LNCAP (cell line): ENCODE results near the gene PTCHD1.

Experiments used
- CTCF ChIP-seq: fragments of 450-650 bp; IDR thresholded peaks from 2 replicates; pipeline ENCODE4 v1.5.1; 2017; ENCODE audit warnings: mild to moderate bottlenecking

The PTCHD1 gene

GRCh38 chrX:23333842-23334520, 668 bp upstream of the PTCHD1 start:
- no peak for TF ChIP-seq CTCF

- TF ChIP-seq CTCF, result no peak
Observed at GRCh38 chrX:23334521-23334847, 165 bp upstream of the PTCHD1 start.

- no peak for TF ChIP-seq CTCF
Observed at GRCh38 chrX:23338334-23338733, 3.7 kb downstream of the PTCHD1 start.

- TF ChIP-seq CTCF, result no peak
Observed at GRCh38 chrX:23341452-23341851, 6.8 kb downstream of the PTCHD1 start.

GRCh38 chrX:23344238-23344903, 9.7 kb downstream of the PTCHD1 start:
- no peak for TF ChIP-seq CTCF

GRCh38 chrX:23344904-23345271, 10.2 kb downstream of the PTCHD1 start:
- no peak for TF ChIP-seq CTCF

GRCh38 chrX:23356189-23356588, 21.5 kb downstream of the PTCHD1 start:
- TF ChIP-seq CTCF, result no peak
